GM18907 (cell line): ENCODE measurements around the gene DHRSX.
A peak's percentile ranks its signal among the peaks of the same experiment; 100 is the strongest.
"Not testable (repeated sequence)": the region's sequence is repeated elsewhere in the genome, so short reads cannot be mapped to it uniquely, and the experiment has no call there.

Experiments
- ATAC-seq: cut with Tn5 transposase; IDR thresholded peaks from one replicate; pipeline ENCODE4 v1.9.1; 2021; ENCODE audit warnings: mild to moderate bottlenecking, moderate library complexity; ENCODE audit not compliant: unreplicated experiment

DHRSX gene

DNA sequence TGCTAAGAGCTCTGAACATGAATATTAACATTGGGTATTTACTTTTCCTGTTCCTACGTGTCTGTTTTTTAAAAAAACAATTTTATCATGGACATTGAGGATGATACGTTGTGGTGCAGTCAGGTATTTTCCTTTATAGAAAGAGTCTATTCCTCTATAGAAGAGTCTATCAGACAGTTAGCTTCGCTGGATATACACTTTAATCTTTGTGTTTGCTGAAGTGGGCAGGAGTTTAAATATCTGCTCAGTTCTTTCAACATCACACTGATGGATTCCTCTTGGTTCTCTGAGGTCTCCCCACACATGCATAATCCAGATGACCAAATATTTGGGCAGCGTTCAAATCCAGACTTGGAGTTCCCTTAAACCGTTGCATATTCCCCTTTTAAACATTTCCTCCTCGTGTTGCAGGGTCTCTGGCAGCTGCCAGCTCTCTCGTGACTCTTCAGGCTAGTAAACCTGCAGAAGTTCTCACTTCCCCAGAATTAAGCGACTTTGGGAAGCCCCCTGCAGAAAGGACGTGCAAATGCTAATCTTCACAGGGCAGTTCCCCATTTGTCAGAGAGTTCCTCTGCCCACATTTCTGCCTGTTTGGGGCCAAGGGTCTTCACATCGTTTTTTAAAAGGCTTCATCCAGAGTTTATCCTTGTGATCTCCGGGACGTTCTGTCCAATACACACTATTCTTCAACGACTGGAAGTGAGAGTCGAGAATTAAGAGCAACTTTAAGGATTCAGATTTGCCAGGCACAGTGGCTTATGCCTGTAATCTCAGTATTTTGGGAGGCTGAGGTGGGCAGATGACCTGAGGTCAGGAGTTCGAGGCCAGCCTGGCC, 20.5 kb upstream of the DHRSX start:
- ATAC-seq = peak; percentile 82

DNA sequence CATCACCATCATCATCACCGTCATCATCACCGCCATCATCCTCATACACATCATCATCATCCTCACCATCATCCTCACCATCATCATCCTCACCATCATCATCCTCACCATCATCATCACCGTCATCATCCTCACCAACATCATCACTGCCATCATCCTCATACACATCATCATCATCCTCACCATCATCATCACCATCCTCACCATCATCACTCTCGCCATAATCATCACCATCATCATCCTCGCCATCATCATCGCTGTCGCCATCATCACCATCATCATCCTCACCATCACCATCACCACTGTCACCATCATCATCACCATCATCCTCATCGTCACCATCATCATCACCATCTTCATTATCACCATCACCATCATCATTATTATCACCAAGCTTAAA, 19.8 kb upstream of the DHRSX start:
- no peak for ATAC-seq

DNA sequence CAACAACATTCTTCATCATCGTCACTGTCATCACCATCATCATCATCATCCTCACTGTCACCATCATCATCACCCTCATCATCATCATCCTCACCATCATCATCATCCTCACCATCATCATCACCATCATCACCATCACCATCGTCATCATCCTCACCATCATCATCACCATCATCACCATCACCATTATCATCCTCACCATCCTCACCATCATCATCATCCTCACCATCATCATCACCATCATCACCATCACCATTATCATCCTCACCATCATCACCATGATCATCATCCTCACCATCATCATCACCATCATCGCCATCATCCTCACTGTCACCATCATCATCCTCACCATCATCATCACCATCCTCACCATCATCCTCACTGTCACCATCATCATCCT, 18.9 kb upstream of the DHRSX start:
- not testable (repeated sequence) for ATAC-seq

DNA sequence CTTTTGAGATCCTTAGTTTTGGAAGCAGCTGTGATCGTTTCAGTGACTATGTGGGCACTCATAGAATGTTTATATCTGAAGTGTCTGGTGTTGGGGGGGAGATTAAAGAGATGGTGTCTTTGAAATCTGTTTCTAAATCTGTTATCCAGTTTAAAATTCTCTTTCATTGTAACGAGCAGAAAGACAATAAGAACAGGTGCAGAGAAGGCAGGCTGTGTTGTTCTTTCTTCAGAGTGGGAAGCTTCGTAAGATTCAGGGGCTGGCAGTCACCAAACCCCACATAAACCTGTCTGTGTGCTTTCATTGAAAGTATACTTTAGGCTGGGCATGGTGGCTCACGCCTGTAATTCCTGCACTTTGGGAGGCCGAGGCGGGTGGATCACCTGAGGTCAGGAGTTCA, 16.3 kb upstream of the DHRSX start:
- peak; percentile 13 for ATAC-seq

DNA sequence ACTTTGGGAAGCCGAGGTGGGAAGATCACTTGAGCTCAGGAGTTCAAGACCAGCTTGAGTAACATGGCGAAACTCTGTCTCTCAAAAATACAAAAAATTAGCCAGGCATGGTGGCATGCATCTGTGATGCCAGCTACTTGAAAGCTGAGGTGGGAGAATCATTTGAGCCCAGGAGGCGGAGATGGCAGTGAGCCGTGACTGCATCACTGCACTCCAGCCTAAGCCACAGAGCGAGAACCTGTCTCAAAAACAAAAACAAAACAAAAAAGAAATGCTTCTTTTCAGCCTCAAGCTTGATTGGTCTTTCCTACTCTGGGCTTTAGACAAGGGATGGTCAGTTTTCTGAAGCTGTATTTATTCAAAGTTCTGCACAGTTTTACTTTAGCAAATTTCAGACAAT, 15.8 kb upstream of the DHRSX start:
- ATAC-seq = peak; percentile 57

DNA sequence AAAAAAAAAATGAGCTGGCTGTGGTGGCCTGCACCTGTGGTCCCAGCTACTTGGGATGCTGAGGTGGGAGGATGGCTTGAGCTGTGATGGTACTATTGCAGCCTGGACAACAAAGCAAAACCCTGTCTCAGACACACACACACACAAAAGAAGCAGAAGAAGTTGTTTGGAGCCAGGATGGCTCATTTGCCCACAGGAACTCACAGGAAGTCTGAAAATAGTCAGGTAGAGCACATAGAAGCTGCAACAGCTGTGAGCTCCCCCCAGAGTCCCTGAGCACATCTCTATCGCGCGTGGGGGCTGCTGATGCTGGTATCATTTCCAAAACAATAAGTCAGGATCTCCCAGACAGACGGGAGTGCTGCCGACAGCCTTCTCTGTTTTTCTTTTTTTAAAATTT, 13.4 kb upstream of the DHRSX start:
- no peak for ATAC-seq

DNA sequence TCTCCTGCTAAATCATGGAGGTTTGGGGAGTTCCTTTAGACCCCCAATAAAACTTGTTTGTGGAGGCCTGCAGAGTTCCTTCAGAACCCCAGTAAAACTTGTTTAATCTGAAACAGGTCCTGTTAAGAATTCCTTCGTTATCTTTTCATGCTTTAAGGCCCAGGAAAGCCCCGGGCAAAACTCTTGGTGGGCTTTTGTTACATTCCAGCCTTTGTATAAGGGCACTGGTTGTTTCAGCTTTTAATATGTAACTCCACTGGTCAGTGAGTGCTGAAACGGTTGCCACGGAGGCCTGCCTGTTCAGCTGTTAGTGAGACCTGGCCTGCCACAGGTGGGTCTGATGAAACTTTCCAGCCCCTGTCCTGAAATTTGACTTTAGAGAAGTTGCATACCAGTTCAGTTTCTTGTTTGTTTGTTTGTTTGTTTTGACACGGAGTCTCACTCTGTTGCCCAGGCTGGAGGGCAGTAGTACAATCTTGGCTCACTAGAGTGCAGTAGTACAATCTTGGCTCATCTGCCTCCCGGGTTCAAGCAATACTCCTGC, 12.4 kb upstream of the DHRSX start:
- no peak for ATAC-seq

DNA sequence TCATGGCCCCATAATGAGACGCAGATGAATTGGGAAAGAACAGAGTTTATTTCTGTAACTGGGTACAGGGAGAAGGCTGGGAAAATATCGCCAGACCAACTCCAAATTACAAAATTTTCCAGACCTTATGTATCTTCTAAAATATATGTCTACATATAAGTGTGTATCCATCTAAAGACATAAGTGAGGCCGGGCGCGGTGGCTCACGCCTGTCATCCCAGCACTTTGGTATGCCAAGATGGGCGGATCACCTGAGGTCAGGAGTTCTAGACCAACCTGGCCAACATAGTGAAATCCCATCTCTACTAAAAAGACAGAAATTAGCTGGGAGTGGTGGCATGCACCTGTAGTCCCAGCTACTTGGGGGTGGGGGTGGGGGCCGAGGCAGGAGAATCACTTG, 11.7 kb upstream of the DHRSX start:
- ATAC-seq = no peak

DNA sequence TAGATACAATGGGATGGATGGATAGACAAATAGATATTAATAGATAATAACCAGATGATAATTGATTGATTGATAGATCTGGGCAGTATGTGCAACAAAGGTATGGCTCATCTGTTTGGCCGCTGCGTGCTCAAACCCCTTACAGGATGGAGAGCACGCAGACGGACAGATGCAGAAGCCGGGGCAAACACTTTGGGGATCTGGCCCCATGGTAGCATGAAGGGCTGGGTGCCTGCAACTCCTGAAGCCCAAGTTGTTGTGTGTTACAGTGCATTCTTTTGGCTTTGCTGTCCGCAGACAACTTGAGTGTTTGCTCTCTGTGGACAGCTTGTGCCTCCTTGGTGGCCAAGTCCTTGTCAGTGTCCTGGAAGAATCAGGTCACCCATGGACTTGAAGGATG, 10.6 kb upstream of the DHRSX start:
- no peak for ATAC-seq

DNA sequence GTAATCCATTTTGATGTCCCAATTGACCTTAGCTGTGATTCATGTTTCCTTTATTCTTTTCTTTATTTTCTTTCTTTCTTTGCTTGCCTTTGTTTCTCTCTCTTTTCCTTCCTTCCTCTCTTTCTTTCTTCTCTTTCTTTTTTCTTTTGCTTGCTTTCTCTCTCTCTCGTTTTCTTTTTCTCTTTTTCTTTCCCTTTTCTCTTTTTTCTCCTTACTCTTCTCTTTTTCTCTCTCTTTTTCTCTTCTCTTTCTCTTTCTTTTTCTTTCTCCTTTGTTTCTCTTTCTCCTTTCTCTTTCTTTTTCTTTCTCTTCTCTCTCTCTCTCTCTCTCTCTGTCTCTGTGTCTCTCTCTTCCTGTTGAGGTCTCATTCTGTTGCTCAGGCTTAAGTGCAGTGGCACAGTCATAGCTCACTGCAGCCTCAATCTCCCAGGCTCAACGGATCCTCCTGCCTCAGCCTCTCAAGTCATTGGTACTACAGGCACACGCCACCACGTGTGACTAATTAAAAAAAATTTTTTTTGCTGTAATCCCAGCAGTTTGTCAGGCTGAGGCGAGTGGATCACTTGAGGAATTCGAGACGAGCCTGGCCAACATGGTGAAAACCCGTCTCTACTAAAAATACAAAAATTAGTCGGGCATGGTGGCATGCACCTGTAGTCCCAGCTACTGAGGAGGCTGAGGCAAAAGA, 8.0 kb upstream of the DHRSX start:
- no peak for ATAC-seq

DNA sequence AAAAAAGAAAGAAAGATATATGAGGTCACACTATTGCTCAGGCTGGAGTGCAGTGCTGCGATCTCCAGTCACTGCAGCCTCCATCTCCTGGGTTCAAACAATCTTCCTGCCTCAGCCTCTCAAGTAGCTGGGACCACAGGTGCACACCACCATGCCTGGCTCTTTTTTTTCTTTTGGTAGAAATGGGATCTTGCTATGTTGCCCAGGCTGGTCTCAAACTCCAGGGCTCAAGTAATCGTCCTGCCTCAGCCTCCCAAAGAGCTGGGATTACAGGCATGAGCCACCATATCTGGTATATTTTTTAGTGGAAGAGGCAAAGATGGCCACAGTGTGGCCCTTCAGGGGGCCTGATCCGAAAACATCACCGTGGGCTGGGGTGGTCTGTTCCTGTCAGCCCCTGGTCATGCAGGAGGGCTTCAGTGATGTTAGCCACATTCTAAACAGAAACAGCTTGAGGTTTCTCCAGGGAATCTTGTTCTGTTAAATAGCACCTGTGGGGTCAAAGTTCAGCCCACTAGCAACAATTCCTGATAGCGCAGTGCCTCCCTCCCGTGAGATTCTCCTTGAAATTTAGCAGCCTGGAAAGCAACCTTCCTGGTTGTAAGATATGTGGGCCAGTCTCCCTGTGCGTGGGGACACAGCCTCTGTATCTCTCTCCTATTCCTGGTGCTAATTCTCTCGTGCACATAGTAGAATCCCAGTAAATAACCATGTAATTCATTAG, 7.3 kb upstream of the DHRSX start:
- no peak for ATAC-seq

DNA sequence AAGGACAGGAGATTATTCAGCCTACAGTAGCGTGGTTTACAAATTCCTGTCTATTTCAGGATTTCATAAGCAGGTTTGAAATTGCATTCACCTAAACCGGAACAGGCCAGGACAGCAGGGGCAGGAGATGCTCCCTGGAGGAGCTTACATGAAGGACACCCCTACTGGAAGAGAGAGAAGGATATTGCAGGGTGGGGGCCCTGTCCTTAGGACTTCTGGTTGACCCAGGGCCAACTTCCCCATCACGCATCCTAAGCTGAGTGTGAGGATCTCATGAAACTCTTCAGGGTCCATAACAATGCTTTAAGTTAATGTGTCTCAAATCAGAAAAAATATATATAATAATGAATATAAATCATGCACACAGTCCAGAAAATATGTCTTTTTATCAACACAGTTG, 6.4 kb upstream of the DHRSX start:
- ATAC-seq = no peak

DNA sequence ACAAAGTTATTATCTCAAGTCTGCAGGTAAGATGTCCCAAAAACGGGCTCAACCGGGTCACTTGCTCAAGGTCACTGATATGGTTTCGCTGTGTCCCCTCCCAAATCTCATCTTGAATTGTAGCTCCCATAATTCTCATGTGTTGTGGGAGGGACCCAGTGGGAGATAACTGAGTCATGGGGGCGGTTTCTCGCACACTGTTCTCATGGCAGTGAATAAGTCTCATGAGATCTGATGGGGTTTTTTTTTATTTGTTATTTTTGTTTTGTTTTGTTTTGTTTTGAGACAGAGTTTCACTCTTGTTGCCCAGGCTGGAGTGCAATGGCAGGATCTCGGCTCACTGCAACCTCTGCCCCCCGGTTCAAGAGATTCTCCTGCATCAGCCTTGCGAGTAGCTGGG, 4.6 kb upstream of the DHRSX start:
- not testable (repeated sequence) for ATAC-seq

DNA sequence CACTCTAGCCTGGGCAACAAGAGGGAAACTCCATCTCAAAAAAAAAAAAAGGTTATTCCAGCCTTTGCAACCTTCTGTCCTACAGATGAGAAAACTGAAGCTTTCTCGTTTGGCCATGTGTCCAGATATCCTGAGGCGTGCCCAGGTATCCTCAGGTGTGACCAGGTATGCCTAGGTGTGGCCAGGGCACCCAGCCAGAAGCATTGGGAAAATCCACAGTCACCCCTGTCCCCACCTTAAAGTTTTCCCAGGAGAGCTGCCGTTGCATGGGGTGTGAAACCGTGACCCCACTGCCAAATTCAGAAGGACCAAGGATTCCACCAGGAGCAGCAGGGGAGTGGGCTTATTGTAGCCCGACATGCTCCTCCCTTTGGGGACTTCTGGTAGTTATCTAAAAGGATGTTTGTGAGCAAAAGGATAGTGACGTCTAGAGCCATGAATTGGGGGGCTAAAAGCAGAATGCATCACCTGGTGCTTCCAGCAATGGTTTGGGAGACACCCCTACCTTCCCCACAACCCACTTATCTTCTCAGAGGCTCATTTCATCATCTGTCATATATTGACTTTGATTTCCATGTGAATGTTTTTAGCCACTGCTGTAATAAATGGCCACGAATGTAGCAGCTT, 4.0 kb upstream of the DHRSX start:
- no peak for ATAC-seq

DNA sequence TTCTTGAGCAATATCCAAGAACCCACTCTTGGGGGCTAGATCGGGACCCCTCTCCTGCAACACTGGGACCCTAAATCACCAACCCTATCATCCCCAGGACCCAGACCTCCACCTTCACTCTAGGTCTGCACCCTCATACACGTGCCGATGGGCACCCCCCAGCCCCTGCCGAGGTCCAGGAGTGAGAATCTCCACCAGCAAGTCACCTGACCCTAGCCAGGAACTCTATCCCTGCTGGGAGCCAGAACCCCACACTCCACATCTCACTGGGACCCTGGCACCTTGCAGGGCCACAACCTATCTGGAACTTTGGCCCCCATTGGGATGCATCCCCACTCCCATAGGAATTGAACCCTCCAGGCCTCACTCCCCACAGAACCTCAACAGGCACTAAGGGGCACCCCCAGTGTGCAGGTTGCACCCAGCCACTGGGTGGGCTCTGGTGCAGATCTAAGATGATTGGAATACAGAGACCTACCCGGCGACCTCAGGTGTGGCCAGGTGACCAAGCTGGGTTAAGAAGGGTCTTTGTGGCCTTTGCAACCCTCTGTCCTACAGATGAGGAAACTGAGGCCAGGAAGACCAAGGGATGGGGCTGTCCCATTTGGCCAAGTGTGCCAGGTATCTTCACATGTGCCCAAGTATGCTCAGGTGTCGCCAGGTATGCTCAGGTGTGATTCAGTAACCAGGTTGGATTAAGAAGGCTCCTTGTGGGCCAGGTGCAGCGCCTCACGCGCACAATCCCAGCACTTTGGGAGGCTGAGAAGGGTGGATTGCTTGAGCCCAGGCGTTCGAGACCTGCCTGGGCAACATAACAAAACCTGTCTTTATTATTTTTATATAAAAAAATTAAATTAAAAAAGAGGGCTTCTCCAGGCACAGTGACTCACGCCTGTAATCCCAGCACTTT, 3.1 kb upstream of the DHRSX start:
- ATAC-seq = no peak

DNA sequence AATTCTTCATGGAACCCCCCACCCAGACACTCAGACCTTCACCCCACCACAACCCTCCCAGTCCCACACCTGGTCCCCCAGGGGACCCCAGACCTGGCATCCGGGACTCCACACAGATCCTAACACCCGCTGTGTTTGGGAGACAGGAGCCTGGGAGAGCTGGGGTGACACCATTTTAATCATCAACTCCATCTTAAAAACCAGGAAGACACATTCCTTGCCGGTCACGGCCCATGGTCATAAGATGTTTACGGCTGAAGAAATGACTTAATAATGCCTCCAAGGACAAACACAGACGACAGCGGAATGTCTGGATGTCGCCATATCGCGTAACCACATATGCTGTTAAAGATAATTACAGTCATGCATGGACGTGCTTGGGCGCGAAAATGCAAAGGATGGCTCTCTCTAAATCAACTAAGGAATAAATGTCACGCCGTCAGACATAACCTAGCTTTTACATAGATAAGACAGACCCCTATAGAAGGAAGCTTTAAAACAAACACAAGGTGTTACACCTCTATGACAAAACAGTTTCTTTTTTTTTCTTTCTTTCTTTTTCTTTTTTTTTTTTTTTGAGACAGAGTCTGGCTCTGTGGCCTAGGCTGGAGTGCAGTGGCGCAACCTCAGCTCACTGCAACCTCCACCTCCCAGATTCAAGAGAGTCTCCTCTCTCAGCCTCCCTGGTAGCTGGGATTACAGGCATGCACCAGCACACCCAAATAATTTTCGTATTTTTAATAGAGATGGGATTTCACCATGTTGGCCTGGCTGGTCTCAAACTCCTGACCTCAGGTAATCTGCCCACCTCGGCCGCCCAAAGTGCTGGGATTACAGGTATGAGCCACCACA, 2.1 kb upstream of the DHRSX start:
- ATAC-seq = no peak

DNA sequence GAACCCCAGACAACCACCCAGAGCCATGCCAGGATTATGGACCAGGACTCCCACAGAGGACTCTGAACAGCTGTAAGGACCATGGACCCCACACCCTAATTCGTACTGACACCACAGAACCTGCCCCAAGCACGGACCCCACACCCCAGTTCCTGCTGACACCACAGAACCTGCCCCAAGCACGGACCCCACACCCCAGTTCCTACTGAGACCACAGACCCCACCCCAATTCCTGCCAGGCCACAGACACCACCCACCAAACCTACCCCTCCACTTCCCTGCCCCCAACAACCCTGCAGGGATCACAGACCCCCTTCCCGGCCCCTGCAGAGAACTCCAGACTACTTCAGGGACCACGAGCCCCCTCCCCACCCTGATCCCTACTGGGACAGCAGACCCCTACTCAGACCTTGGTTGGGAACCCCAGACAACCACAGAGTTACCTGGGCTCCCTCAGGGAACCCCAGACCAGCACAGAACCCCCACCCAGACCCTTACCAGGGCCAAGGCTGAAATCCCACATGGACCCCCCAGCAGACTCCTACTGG, 1.4 kb upstream of the DHRSX start:
- no peak for ATAC-seq

DNA sequence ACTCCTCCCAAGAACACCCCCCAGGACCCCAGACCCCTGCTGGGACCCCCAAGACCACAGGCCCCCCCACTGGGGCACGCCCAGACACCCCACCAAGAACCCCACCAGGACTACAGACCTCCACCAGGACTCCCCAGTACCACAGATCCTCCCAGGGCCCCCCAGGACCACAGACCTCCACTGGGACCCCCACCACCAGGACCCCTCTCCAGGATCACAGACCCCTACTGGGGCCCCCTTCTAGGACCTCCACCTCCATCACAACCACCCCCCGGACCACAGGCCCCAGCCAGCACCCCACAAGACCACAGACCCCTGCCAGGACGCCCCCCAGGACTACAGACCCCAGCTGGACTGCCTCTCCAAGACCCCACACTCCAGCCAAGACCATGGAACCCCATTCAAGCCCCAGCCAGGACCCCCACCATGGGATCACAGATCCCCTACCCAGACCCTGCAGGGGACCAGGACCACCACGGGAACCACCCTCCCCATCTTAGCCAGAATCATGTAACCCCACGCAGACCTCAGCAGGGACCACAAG, 855 bp upstream of the DHRSX start:
- ATAC-seq = no peak
